T47D (cell line): ENCODE measurements around the gene EGFL7.
A peak's percentile ranks its signal among the peaks of the same experiment; 100 is the strongest.

Experiments used
- DNase-seq, 2 experiments: peaks; one replicate each; pipeline versions ENCODE4 v3.0.0 to v3.0.0-alpha.2; 2011 to 2012; ENCODE audit warnings: low read depth in 1 of 2, low spot score in 1 of 2
- JUND ChIP-seq: IDR thresholded peaks from 2 replicates; pipeline ENCODE4 v1.6.1; 2012; ENCODE audit warnings: low read depth
- in situ Hi-C: cut with HindIII; loops from 2 replicates; pipeline ENCODE4 v1.10.0; 2016; ENCODE audit warnings: low sequenced_read_pairs, low pct_unique_long_range_greater_than_20kb

Gene EGFL7

GRCh38 chr9:136679431-136679941 is 16.8 kb downstream of the EGFL7 start:
- TF ChIP-seq JUND, result no peak
- in situ Hi-C loops, result no loop called here
- peak; percentile 71 to 82 for DNase-seq

DNA sequence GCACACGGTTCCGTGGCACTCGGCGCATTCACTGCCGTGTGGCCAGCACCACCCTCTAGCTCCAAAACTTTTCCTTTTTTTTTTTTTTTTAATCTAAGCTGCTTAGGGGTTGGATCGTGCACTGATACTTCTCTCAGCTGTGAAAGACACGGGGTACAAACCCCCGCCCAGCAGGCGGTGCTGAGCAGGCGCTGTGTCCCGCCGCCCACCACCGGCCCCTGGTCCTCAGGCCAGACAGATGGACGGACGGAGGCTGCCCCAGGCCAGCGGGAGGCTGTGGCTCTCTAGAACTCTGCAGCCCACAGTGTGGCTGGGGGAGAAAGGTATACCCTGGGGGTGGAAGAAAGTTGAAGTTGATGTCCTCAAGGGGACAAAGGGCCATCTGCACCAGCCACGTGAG is 18.3 kb downstream of the EGFL7 start:
- in situ Hi-C loops, result no loop called here
- DNase-seq, result no peak
- TF ChIP-seq JUND, result no peak

DNA sequence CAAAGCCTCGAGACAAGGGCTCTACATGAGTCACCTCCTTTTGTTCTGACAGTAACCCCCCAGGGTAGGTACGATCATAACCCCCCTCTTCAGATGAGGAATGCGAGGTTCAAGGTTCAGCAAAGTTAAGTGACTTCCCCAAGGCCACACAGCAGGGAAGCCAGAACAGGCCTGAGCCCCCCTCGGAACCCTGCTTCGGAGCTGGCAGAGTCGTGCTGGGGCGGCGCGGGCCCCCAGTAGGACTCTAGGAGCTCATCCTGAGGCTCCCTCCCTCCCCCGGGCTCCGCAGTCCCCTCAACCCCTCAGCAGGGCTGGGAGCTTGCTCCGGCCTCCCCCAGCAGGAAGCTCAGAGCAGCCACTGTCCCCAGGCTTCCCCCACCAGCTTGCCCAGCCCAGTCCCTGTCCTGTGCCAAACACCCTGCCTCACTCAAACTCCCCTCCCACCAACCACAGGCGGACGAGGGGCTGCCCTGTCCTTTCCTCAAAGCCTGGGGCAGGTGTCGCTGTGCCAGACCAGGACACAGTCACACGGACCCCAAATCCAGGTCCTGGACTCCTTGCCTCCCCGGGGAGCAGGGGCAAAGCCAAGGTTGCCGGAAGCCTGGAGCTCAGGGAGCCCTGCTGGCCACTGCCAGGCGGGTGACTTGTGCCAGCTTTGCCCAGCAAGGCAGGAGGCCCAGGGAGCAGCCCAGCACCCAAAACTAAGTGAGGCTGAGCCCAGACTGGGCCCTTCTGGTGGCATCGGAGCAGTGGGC is 19.4 kb downstream of the EGFL7 start:
- no peak for DNase-seq
- no peak for TF ChIP-seq JUND
- in situ Hi-C loops, result no loop called here

- TF ChIP-seq JUND, result no peak
- DNase-seq, result no peak
- in situ Hi-C loops, result no loop called here
These were observed 20.0 kb downstream of the EGFL7 start for GRCh38 chr9:136682710-136683109.

- DNase-seq, result no peak
- no peak for TF ChIP-seq JUND
- in situ Hi-C loops, result no loop called here
These were observed 20.5 kb downstream of the EGFL7 start for GRCh38 chr9:136683173-136683745.

DNA sequence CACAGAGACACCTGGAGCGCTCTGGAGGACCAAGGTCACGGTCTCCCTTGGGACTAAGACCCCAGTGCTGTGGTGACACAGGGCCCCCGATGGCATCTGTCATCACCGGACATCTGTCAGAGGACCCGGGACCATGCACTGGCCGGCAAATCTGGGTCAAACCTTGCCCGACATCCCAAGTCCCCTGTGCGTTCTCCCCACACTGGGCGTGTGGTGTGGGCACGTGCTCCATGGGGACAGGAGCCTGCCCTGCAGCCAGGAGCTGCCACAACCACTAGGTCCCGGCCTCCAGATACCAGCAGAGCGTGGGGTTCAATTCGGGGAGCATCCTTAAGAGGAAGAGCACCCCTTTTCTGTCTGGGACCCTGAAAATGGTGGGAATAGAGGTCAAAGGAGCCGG is 21.0 kb downstream of the EGFL7 start:
- no peak for DNase-seq
- in situ Hi-C loops, result no loop called here
- no peak for TF ChIP-seq JUND

GRCh38 chr9:136684339-136684738 is 21.6 kb downstream of the EGFL7 start:
- in situ Hi-C loops, result no loop called here
- no peak for DNase-seq
- TF ChIP-seq JUND, result no peak

DNA sequence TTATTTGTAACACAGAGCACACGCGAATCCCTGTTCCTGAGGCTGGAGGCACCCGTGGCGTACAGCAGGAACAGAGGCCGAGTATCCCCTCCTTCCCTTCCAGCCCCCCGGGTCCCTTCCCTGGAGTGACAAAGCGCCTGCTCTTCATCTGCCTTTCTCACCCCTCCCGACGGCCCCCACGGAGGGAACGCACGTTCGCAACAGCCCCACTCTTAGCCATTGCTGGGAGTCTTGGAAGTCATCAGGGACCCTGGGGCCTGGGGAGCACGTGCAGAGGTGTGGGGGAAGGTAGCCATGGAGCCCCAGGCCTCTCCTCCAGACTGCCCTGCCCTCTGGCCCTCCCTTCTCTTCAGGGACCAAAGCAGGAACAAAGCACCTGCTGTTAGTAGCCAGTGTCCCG is 22.1 kb downstream of the EGFL7 start:
- in situ Hi-C loops, result no loop called here
- TF ChIP-seq JUND, result no peak
- DNase-seq, result no peak

DNA sequence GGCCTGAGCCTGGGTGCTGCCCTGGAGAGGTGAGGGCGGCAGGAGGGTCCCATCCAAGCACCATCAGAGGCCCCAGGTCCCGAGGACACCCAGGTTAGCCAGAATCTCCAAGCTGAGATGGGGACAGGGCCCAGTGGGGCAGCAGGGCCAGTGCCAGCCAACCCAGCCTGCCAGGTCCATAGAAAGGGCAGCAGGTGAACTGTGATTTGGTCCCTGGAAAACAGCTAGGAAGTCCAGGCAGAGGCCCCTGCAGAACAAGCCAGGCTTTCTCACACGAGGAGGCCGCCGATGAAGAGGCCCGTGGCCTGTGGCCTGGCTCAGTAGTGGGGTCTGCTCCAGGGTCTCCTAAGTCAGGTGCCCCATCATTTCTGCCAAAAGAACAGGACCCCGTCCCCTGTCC is 22.5 kb downstream of the EGFL7 start:
- no peak for DNase-seq
- no peak for TF ChIP-seq JUND
- in situ Hi-C loops, result no loop called here

DNA sequence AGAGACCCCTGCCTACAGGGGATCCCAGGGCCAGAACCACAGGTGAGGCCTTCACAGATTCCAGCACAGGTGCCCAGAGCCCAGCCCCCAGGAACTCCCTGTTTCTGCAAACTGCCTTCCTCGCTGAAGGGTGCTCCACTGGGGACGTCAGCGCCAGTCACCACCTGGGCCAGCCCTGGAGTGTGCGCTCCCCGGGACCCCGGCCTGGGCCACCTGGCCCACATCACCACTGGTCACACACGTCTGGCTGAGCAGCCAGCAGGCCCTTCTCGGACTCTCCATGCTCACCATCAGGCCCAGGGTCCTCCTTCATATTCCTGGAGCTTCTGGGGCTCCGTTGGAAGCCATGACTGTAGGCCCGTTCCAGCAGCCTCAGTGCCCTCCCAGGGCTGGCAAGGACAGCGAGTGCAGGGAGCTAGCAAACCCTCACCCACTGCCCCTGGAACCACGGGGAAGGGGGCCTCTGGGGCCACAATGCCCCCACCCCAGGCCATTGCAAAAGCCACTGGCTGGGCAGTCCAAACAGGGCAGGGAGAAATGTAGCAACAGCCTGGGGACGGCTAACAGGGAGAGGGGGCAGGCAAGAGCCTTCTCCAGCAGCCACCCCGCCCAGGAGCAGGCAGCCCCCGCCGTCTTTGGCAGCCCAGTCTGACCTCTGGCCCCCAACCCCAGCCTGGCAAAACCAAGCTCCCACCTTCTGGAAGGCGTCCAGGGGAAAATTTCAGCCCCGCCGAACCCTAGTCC is 23.2 kb downstream of the EGFL7 start:
- in situ Hi-C loops, result no loop called here
- TF ChIP-seq JUND, result no peak
- DNase-seq, result no peak

GRCh38 chr9:136686534-136686793 is 23.7 kb downstream of the EGFL7 start:
- no peak for DNase-seq
- no peak for TF ChIP-seq JUND
- in situ Hi-C loops, result no loop called here

GRCh38 chr9:136686794-136687711 is 24.3 kb downstream of the EGFL7 start, which contains the start of gene AGPAT2:
Gene AGPAT2, minus strand, starts transcription at chr9:136687457. Its CDS starts 100 bp downstream, at chr9:136687357.
- peak; percentile 89 to 97 for DNase-seq
- in situ Hi-C loops, result no loop called here
- no peak for TF ChIP-seq JUND
